ENCODE data around the gene TMEM101.

Gene TMEM101

DNA sequence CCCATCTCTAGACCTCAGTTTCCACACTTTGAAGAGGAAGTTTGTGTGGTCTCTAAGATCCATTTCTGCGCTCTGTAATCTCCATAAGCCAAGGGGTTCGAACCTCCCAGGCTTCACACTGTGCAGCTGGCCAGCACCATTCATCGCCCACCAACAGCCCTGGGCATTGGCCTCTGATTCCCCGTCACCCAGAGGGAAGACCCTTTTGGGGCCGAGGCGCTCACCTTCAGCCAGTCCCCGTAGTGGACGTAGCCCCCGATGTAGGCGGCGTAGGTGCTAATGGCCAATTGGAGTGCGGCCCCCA lies 678 bp downstream of the TMEM101 start (continued):
- TF ChIP-seq ZNF202 (tag by site-specific recombination; IDR thresholded peaks at IDR 0.05; ENCODE audit: borderline replicate concordance), result no peak
- TF ChIP-seq ZFHX2 (tag by site-specific recombination; conservative IDR thresholded peaks at IDR 0.05), result peak; percentile 37; the same call in 1 of the 2 replicates

DNA sequence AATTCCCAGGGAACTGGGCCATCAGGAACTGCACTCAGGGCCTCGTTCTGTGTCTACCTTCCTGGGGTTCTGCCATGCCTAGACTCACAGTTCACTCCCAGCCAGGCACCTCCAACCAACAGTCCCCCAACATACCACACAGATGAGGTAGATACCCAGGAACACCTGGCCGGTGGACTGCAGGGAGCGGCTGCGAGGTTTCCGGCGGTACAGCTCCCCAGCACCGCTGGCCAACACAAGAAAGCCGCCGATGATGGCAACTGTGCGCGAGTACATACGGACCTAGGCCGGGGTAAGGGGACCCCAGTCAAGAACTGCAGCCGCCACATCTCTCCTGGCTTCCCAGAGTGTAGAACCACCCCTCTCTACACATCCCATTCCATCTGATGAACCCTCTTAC lies 1.9 kb downstream of the TMEM101 start:
- H3K36me3 ChIP-seq (ENCODE audit: control insufficient read depth in 2 of 2, insufficient read depth in 1 of 2, low read length in 2 of 2), result peaks cover 0 to 23% of the 10 kb centered on the region in 2 experiments; a peak in 1 of 3 replicates
- H3K27ac ChIP-seq (ENCODE audit: extremely low read depth, low read depth, low read length), result peak overlapping the region; percentile 32; the same call in 1 of the 2 replicates
- ChIA-PET CTCF (interaction anchor here (0.8 to 1.1 kb wide), 2 partner anchors 51 to 69 kb away, joined by 3 read pairs; no protein-coding TSS in a partner anchor), POLR2A (no interaction called here)
- TF ChIP-seq ZNF311 (tag by site-specific recombination; IDR thresholded peaks at IDR 0.05; ENCODE audit: borderline replicate concordance) (no peak), REPIN1 (tag by site-specific recombination; IDR thresholded peaks at IDR 0.05; ENCODE audit: low read depth) (no peak), ZBTB20 (tag by site-specific recombination; IDR thresholded peaks at IDR 0.05) (no peak), ZNF76 (tag by site-specific recombination; IDR thresholded peaks at IDR 0.05; ENCODE audit: borderline replicate concordance, low read depth) (no peak), ZNF350 (tag by site-specific recombination; IDR thresholded peaks at IDR 0.05) (no peak), ZNF777 (tag by site-specific recombination; IDR thresholded peaks at IDR 0.05; ENCODE audit: borderline replicate concordance) (no peak), ZNF623 (tag by site-specific recombination; IDR thresholded peaks at IDR 0.05) (no peak), YY2 (tag by site-specific recombination; IDR thresholded peaks at IDR 0.05) (no peak), ZNF560 (tag by site-specific recombination; IDR thresholded peaks at IDR 0.05; ENCODE audit: borderline replicate concordance) (no peak), RBAK (tag by site-specific recombination; IDR thresholded peaks at IDR 0.05) (no peak), ZNF157 (tag by site-specific recombination; IDR thresholded peaks at IDR 0.05) (no peak), KLF7 (tag by site-specific recombination; IDR thresholded peaks at IDR 0.05; ENCODE audit: borderline replicate concordance) (no peak), ZNF701 (tag by site-specific recombination; IDR thresholded peaks at IDR 0.05) (no peak), ZFHX2 (tag by site-specific recombination; conservative IDR thresholded peaks at IDR 0.05) (no peak)
- TF ChIP-seq, protein P1, sequence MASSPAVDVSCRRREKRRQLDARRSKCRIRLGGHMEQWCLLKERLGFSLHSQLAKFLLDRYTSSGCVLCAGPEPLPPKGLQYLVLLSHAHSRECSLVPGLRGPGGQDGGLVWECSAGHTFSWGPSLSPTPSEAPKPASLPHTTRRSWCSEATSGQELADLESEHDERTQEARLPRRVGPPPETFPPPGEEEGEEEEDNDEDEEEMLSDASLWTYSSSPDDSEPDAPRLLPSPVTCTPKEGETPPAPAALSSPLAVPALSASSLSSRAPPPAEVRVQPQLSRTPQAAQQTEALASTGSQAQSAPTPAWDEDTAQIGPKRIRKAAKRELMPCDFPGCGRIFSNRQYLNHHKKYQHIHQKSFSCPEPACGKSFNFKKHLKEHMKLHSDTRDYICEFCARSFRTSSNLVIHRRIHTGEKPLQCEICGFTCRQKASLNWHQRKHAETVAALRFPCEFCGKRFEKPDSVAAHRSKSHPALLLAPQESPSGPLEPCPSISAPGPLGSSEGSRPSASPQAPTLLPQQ (tag by site-specific recombination; IDR thresholded peaks at IDR 0.05), result no peak
- TF ChIP-seq, protein P2, sequence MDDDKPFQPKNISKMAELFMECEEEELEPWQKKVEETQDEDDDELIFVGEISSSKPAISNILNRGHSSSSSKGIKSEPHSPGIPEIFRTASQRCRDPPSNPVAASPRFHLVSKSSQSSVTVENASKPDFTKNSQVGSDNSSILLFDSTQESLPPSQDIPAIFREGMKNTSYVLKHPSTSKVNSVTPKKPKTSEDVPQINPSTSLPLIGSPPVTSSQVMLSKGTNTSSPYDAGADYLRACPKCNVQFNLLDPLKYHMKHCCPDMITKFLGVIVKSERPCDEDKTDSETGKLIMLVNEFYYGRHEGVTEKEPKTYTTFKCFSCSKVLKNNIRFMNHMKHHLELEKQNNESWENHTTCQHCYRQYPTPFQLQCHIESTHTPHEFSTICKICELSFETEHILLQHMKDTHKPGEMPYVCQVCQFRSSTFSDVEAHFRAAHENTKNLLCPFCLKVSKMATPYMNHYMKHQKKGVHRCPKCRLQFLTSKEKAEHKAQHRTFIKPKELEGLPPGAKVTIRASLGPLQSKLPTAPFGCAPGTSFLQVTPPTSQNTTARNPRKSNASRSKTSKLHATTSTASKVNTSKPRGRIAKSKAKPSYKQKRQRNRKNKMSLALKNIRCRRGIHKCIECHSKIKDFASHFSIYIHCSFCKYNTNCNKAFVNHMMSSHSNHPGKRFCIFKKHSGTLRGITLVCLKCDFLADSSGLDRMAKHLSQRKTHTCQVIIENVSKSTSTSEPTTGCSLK (tag by site-specific recombination; IDR thresholded peaks at IDR 0.05), result no peak
- TF ChIP-seq, protein P3, sequence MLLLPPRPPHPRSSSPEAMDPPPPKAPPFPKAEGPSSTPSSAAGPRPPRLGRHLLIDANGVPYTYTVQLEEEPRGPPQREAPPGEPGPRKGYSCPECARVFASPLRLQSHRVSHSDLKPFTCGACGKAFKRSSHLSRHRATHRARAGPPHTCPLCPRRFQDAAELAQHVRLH (tag by site-specific recombination; IDR thresholded peaks at IDR 0.05), result no peak
- H3K4me1 ChIP-seq (ENCODE audit: control insufficient read depth, insufficient read depth, low read length), result peaks cover 13% of the 10 kb centered on the region; the same call in 1 of the 2 replicates
- H3K4me3 ChIP-seq (ENCODE audit: low read depth, low read length), result no peak overlapping the region
- no peaks in the 10 kb centered on the region for H3K9me3 ChIP-seq (ENCODE audit: control insufficient read depth, insufficient read depth, low read depth, low read length)

DNA sequence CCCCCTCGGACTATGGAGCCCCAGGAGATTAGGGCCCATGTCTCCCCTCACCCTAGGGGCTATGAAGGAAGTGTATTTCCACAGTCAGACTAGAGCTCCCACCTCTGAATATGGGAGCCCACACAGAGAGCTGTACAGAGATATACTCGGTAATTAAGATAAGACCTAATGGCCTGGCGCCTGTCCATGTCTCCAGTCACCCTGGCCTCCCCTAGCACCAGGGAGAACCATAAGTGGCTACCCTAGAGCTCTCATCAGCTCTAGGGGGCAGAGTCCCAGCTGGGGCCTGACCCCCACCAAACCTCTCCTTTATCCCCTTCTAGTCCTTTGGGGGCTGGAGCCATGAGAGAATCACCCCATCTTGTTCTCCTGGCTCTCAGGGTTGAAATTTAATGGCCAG lies 2.4 kb downstream of the TMEM101 start:
- Histone ChIP-seq H3K4me1 (ENCODE audit: control insufficient read depth, insufficient read depth, low read length) (peaks cover 18% of the 10 kb centered on the region), H3K36me3 (ENCODE audit: control insufficient read depth in 2 of 2, insufficient read depth in 1 of 2, low read length in 2 of 2) (peaks cover 0 to 23% of the 10 kb centered on the region in 2 experiments; a peak in 1 of 3 replicates), H3K9me3 (ENCODE audit: control insufficient read depth, insufficient read depth, low read depth, low read length) (no peaks in the 10 kb centered on the region), H3K27ac (ENCODE audit: extremely low read depth, low read depth, low read length) (peak overlapping the region; percentile 32; the same call in 1 of the 2 replicates), H3K4me3 (ENCODE audit: low read depth, low read length) (no peak overlapping the region)
- TF ChIP-seq ZNF16 (tag by site-specific recombination; IDR thresholded peaks at IDR 0.05; ENCODE audit: low read depth) (no peak), GLIS2 (tag by site-specific recombination; IDR thresholded peaks at IDR 0.05) (peak; percentile 21; the same call in 1 of the 2 replicates), GLIS1 (tag by site-specific recombination; IDR thresholded peaks at IDR 0.05) (peak; percentile 99), ZNF354C (tag by site-specific recombination; IDR thresholded peaks at IDR 0.05; ENCODE audit: borderline replicate concordance, low read depth) (no peak), ZIC2 (tag by site-specific recombination; IDR thresholded peaks at IDR 0.05) (peak; percentile 89), ZNF561 (tag by site-specific recombination; IDR thresholded peaks at IDR 0.05; ENCODE audit: borderline replicate concordance) (no peak), ZNF571 (tag by site-specific recombination; IDR thresholded peaks at IDR 0.05) (no peak)
- TF ChIP-seq, protein P4, sequence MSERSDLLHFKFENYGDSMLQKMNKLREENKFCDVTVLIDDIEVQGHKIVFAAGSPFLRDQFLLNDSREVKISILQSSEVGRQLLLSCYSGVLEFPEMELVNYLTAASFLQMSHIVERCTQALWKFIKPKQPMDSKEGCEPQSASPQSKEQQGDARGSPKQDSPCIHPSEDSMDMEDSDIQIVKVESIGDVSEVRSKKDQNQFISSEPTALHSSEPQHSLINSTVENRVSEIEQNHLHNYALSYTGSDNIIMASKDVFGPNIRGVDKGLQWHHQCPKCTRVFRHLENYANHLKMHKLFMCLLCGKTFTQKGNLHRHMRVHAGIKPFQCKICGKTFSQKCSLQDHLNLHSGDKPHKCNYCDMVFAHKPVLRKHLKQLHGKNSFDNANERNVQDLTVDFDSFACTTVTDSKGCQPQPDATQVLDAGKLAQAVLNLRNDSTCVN (tag by site-specific recombination; optimal IDR thresholded peaks at IDR 0.05), result no peak
- POLR2A ChIA-PET, result interaction anchor here (1.3 kb wide), 1 partner anchor 29 kb away, joined by 4 read pairs; no protein-coding TSS in a partner anchor
- CTCF ChIA-PET, result interaction anchor here (0.8 to 5.1 kb wide), 4 partner anchors 52 to 132 kb away, joined by 3 to 16 read pairs (median 3); partner anchors contain the start of gene PPY
